ENCODE results near the gene GALNT16. TPM values are rescaled to one million over a fixed set of nuclear protein-coding genes. Genes with fewer than 3 reads are reported as not detected.

GALNT16 gene
- total and polyA plus RNA-seq, 2 of the 8 experiments (the other 6 are each of a cell fraction or from before 2014, with no cell fraction given) = 5.4 to 6.3 TPM

DNA sequence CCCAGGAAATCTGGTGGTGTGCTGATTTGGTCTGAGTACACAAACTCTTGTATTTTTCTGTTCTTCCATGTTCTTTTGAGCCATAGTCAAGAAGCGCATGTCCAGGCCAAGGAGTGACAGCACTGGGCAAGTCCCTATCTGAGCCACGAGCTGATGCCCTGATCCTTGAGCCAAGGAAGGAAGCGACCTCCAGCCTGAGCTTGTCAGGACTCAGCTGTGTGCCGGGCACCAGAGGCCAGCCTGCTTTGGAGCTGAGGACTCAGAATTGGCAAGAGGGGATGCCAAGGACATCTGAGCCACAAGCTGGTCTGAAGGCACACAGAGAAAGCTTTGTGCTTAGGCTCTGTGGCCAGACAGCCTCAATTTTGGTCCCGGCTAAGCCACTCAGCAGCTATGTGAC is 52.6 kb downstream of the GALNT16 start:
- Histone ChIP-seq H2BK120ac (replicated peaks; ENCODE audit: low read depth, low read length) (no peak overlapping the region), H2BK5ac (ENCODE audit: low read depth, low read length) (no peak overlapping the region), H4K5ac (ENCODE audit: insufficient read length, low read depth, low read length) (no peak overlapping the region), H2BK12ac (ENCODE audit: low read depth, low read length) (no peak overlapping the region), H3K27ac (ENCODE audit: low read depth, low read length) (no peak overlapping the region), H3K23me2 (ENCODE audit: low read depth, low read length) (no peaks in the 10 kb centered on the region), H2BK20ac (ENCODE audit: low read length) (no peak overlapping the region), H3K79me2 (ENCODE audit: control insufficient read depth in 1 of 2, insufficient read depth in 2 of 2, low read length in 2 of 2) (no peaks in the 10 kb centered on the region), H2BK15ac (ENCODE audit: low read length) (no peak overlapping the region), H3K4me3 (ENCODE audit: extremely low read depth in 1 of 4, insufficient read depth in 2 of 4, low read depth in 3 of 4, low read length in 4 of 4) (no peak overlapping the region), H3K18ac (ENCODE audit: extremely low read depth, low read length) (no peak overlapping the region), H3K79me1 (ENCODE audit: low read depth, low read length) (no peaks in the 10 kb centered on the region), H3K36me3 (ENCODE audit: control insufficient read depth in 2 of 4, insufficient read depth in 4 of 4, low read length in 3 of 4) (no peaks in the 10 kb centered on the region), H3K4me2 (ENCODE audit: insufficient read depth in 1 of 2, low read depth in 2 of 2, low read length in 2 of 2) (no peak overlapping the region), H4K20me1 (replicated peaks in 1 of 2; ENCODE audit: control insufficient read depth in 1 of 2, insufficient read depth in 2 of 2, low read length in 2 of 2) (no peaks in the 10 kb centered on the region), H2AK5ac (ENCODE audit: low read depth, low read length) (no peak overlapping the region; the same call in 1 of the 2 replicates), H3K9ac (replicated peaks in 1 of 4; ENCODE audit: extremely low read depth in 1 of 4, low read depth in 3 of 4, low read length in 3 of 4) (no peak overlapping the region), H3K4me1 (replicated peaks in 1 of 4; ENCODE audit: control insufficient read depth in 3 of 4, insufficient read depth in 4 of 4, low read length in 3 of 4) (no peaks in the 10 kb centered on the region), H3K4ac (replicated peaks; ENCODE audit: insufficient read length, low read depth, low read length) (no peak overlapping the region), H3K23ac (ENCODE audit: insufficient read length) (no peak overlapping the region), H3K9me3 (ENCODE audit: insufficient read depth in 2 of 2, low read depth in 1 of 2, low read length in 1 of 2) (no peaks in the 10 kb centered on the region), H3K27me3 (replicated peaks in 1 of 4; ENCODE audit: control insufficient read depth in 3 of 4, extremely low read depth in 1 of 4, insufficient read depth in 3 of 4, low read length in 3 of 4) (no peaks in the 10 kb centered on the region), H3K56ac (replicated peaks; ENCODE audit: insufficient read length, low read depth, low read length) (no peak overlapping the region), H4K8ac (ENCODE audit: extremely low read depth, insufficient read depth, low read length) (no peak overlapping the region), H3K14ac (ENCODE audit: insufficient read length) (no peak overlapping the region), H4K91ac (replicated peaks; ENCODE audit: insufficient read length, low read length) (no peak overlapping the region), H2AFZ (ENCODE audit: low read length) (no peak overlapping the region)
- no peak for FAIRE-seq
- ChIA-PET CTCF (ENCODE audit: partially characterized antibody) (interaction anchor here (0.9 to 1.9 kb wide), 4 partner anchors 12 to 36 kb away, joined by 3 to 9 read pairs (median 4); no protein-coding TSS in a partner anchor), POLR2A (ENCODE audit: partially characterized antibody) (interaction anchor here (0.8 to 1.0 kb wide), 2 partner anchors 22 to 81 kb away, joined by 3 read pairs; no protein-coding TSS in a partner anchor)
- no peak for DNase-seq (ENCODE audit: low read depth in 1 of 2, low spot score in 2 of 2)
- WGBS, 2 experiments (ENCODE audit: extremely low coverage in 1 of 2, insufficient coverage in 1 of 2, insufficient read length in 1 of 2, insufficient replicate concordance in 2 of 2, low coverage in 1 of 2, low lambda C conversion rate in 2 of 2, missing lambda C conversion rate in 1 of 2) = 94% methylated on average over 5 of the region's 5 CpGs; no CpG with 5 or more reads in 1 of the 2 experiments
- no peak for TF ChIP-seq BACH1 (IDR thresholded peaks at IDR 0.05; ENCODE audit: low read length)
- no peak for TF ChIP-seq POU5F1 (IDR thresholded peaks at IDR 0.05; ENCODE audit: low read depth, low read length)
- TF ChIP-seq HDAC2 (IDR thresholded peaks at IDR 0.05; ENCODE audit: borderline replicate concordance in 1 of 2, low read depth in 2 of 2, low read length in 2 of 2) = no peak
- TF ChIP-seq RXRA (IDR thresholded peaks at IDR 0.05; ENCODE audit: insufficient read depth, low read depth, low read length) = no peak
- TF ChIP-seq EGR1 (IDR thresholded peaks at IDR 0.05; ENCODE audit: borderline replicate concordance, low read depth, low read length) = no peak
- no peak for TF ChIP-seq JUND (IDR thresholded peaks at IDR 0.05; ENCODE audit: low read length)
- TF ChIP-seq, protein P1, sequence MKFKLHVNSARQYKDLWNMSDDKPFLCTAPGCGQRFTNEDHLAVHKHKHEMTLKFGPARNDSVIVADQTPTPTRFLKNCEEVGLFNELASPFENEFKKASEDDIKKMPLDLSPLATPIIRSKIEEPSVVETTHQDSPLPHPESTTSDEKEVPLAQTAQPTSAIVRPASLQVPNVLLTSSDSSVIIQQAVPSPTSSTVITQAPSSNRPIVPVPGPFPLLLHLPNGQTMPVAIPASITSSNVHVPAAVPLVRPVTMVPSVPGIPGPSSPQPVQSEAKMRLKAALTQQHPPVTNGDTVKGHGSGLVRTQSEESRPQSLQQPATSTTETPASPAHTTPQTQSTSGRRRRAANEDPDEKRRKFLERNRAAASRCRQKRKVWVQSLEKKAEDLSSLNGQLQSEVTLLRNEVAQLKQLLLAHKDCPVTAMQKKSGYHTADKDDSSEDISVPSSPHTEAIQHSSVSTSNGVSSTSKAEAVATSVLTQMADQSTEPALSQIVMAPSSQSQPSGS (IDR thresholded peaks at IDR 0.05; ENCODE audit: low read length) = no peak
- TF ChIP-seq, protein P2, sequence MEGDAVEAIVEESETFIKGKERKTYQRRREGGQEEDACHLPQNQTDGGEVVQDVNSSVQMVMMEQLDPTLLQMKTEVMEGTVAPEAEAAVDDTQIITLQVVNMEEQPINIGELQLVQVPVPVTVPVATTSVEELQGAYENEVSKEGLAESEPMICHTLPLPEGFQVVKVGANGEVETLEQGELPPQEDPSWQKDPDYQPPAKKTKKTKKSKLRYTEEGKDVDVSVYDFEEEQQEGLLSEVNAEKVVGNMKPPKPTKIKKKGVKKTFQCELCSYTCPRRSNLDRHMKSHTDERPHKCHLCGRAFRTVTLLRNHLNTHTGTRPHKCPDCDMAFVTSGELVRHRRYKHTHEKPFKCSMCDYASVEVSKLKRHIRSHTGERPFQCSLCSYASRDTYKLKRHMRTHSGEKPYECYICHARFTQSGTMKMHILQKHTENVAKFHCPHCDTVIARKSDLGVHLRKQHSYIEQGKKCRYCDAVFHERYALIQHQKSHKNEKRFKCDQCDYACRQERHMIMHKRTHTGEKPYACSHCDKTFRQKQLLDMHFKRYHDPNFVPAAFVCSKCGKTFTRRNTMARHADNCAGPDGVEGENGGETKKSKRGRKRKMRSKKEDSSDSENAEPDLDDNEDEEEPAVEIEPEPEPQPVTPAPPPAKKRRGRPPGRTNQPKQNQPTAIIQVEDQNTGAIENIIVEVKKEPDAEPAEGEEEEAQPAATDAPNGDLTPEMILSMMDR (IDR thresholded peaks at IDR 0.05; ENCODE audit: control extremely low read depth in 1 of 3, insufficient read depth in 1 of 3, low read depth in 1 of 3, low read length in 3 of 3) = no peak
- TF ChIP-seq, protein P3, sequence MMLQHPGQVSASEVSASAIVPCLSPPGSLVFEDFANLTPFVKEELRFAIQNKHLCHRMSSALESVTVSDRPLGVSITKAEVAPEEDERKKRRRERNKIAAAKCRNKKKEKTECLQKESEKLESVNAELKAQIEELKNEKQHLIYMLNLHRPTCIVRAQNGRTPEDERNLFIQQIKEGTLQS (IDR thresholded peaks at IDR 0.05; ENCODE audit: insufficient read depth, low read depth, low read length) = no peak

All from H1 (cell line).